Prostate gland (tissue), 1 donor: ENCODE data around the gene FAM163B.

ENCODE experiments used
- POLR2A ChIP-seq: fragments of 450-650 bp; IDR thresholded peaks from one replicate; pipeline ENCODE4 v1.6.1; 2016; ENCODE audit warnings: antibody characterized with exemption, mild to moderate bottlenecking
- POLR2AphosphoS5 ChIP-seq: sonication (generic); formaldehyde crosslinking; IDR thresholded peaks from one replicate; pipeline ENCODE4 v1.6.1; 2017; ENCODE audit warnings: antibody characterized with exemption

- no peak for TF ChIP-seq POLR2A
- TF ChIP-seq POLR2AphosphoS5, result no peak
Measured at GRCh38 chr9:133532937-133533668, 76.1 kb downstream of the FAM163B start.
